Fibroblast of villous mesenchyme (primary cell): ENCODE results near the gene P2RY11. TPM values are rescaled to one million over a fixed set of nuclear protein-coding genes. Genes with fewer than 3 reads are reported as not detected.

Source experiments
- DNase-seq: peaks from one replicate; pipeline ENCODE4 v3.0.0-alpha.2; 2010; ENCODE audit warnings: low read depth
- H3K4me3 ChIP-seq: 2 replicates; pipeline ENCODE4 v1.5.1; 2011; ENCODE audit warnings: low read depth, mild to moderate bottlenecking, low read length
- CTCF ChIP-seq: IDR thresholded peaks from 2 replicates; pipeline ENCODE4 v1.5.1; 2012; ENCODE audit warnings: low read depth, mild to moderate bottlenecking, low read length; ENCODE audit not compliant: insufficient read depth
- total RNA-seq: library from RNA; depleted of rRNA; stranded (reverse); fragments of >200 nt; gene quantifications from 2 replicates; pipeline ENCODE4 v1.2.3, GENCODE V29; 2012

P2RY11 gene
- total RNA-seq, 1 donor = 0.43 TPM

GRCh38 chr19:10092648-10093294, 18.7 kb upstream of the P2RY11 start:
- no peak overlapping the region for H3K4me3 ChIP-seq
- no peak for DNase-seq
- no peak for TF ChIP-seq CTCF

GRCh38 chr19:10093295-10094186, 18.0 kb upstream of the P2RY11 start:
- no peak overlapping the region for H3K4me3 ChIP-seq
- no peak for DNase-seq
- no peak for TF ChIP-seq CTCF

DNA sequence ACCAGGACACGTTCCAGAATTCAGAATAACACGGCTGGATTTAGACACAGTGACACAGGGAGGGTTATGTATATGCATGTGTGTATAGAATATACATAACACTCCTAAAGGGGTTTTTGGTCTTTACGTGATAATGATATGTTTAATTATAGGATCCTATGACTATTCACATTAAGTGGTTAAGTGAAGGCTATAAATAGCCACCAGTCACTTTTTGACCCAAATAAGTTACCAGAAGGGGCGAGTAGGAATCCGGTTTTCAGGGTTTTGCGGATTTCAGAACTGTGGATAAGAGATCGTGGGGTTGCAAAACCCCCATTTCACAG, 15.9 kb upstream of the P2RY11 start:
- peak overlapping the region; percentile 47 for H3K4me3 ChIP-seq
- no peak for TF ChIP-seq CTCF
- DNase-seq = no peak

DNA sequence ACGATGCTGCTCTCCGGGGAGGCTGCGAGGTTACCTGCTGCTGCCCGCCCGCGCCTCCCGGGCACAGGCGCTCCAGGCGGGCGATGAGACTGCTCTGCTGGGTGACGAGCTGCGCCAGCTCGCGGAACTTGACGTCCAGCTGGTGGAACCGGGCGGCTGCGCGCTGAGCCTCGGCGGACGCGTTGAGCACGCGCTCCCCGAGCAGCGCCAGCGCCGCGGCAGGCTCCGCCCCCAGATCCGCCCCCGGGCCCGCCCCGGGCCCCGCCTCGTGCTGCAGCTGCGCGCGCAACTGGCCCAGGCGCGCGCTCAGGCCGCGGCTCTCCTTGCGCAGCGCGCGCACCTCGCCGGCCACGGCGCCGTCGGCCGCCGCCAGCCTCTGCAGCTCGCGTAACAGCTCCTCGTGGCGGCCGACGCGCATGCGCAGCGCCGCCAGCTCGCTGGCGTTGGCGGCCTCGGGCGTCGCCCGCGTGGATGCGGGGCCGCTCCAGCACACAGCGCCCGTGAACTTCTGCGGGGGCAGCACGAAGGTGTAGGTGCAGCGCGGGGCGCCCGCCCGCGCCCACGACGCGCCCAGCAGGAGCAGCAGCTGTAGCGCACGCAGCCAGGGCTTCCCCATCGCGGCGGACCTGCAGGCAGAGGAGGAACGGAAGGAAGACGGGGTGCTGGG, 15.4 kb upstream of the P2RY11 start:
- H3K4me3 ChIP-seq = peak overlapping the region; percentile 57
- TF ChIP-seq CTCF = no peak
- DNase-seq = peak; percentile 91

DNA sequence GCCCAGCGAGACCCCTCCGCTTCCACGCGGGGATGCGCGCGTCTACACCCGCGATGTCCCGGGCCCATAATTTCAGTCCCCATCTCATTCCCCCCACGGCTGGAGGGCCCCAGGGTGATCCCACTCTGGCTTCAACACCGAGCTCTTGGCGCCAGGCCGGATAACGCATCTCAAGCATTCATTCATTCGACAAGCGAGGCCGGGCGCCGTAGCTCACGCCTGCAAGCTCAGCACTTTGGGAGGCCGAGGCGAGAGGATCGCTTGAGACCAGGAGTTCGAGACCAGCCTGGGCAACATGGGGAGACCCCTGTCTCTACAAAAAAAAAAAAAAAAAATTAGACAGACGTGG, 14.9 kb upstream of the P2RY11 start:
- TF ChIP-seq CTCF = no peak
- peak overlapping the region; percentile 57 for H3K4me3 ChIP-seq
- no peak for DNase-seq

GRCh38 chr19:10100163-10100785, 11.2 kb upstream of the P2RY11 start:
- TF ChIP-seq CTCF = no peak
- H3K4me3 ChIP-seq = no peak overlapping the region
- DNase-seq = no peak
